GM06990 (cell line): ENCODE results near the gene SPRR2F.
"Not testable (repeated sequence)": the region's sequence is repeated elsewhere in the genome, so short reads cannot be mapped to it uniquely, and the experiment has no call there.

ENCODE experiments used
- DNase-seq: peaks from one replicate; pipeline ENCODE4 v3.0.0-alpha.2; 2011; ENCODE audit not compliant: insufficient read length; ENCODE audit errors: extremely low read depth
- H3K27me3 ChIP-seq: replicated peaks from 2 replicates; pipeline ENCODE4 v1.6.0; 2011; ENCODE audit warnings: low read length; ENCODE audit not compliant: control insufficient read depth, insufficient read depth
- H3K36me3 ChIP-seq: 2 replicates; pipeline ENCODE4 v1.5.1; 2011; ENCODE audit warnings: low read length; ENCODE audit not compliant: control insufficient read depth, insufficient read depth
- H3K4me3 ChIP-seq: replicated peaks from 2 replicates; pipeline ENCODE4 v1.5.1; 2011; ENCODE audit warnings: low read depth, mild to moderate bottlenecking, control low read depth, low read length
- CTCF ChIP-seq: IDR thresholded peaks from 2 replicates; pipeline ENCODE4 v1.5.1; 2011; ENCODE audit warnings: low read length, control low read depth, mild to moderate bottlenecking, inconsistent platforms; ENCODE audit not compliant: insufficient read depth, poor library complexity, severe bottlenecking

The SPRR2F gene

GRCh38 chr1:153133743-153134142 is 20.4 kb upstream of the SPRR2F start:
- no peak for TF ChIP-seq CTCF
- Histone ChIP-seq H3K27me3 (no peaks in the 10 kb centered on the region), H3K36me3 (no peaks in the 10 kb centered on the region), H3K4me3 (no peak overlapping the region)
- DNase-seq = no peak

GRCh38 chr1:153133267-153133666 is 20.0 kb upstream of the SPRR2F start:
- no peak for TF ChIP-seq CTCF
- no peak overlapping the region for H3K4me3 ChIP-seq
- no peaks in the 10 kb centered on the region for H3K36me3 ChIP-seq
- no peak for DNase-seq
- H3K27me3 ChIP-seq = no peaks in the 10 kb centered on the region

GRCh38 chr1:153128688-153129087 is 15.4 kb upstream of the SPRR2F start:
- DNase-seq, H3K36me3 ChIP-seq, H3K4me3 ChIP-seq, H3K27me3 ChIP-seq: not testable (repeated sequence)

- Histone ChIP-seq H3K4me3 (no peak overlapping the region), H3K27me3 (no peaks in the 10 kb centered on the region), H3K36me3 (no peaks in the 10 kb centered on the region)
- no peak for DNase-seq
- TF ChIP-seq CTCF = no peak
These were observed 14.0 kb upstream of the SPRR2F start for GRCh38 chr1:153127296-153127695.

GRCh38 chr1:153125536-153125935 is 12.2 kb upstream of the SPRR2F start:
- TF ChIP-seq CTCF = no peak
- no peak for DNase-seq
- Histone ChIP-seq H3K27me3 (no peaks in the 10 kb centered on the region), H3K4me3 (no peak overlapping the region), H3K36me3 (no peaks in the 10 kb centered on the region)

- H3K27me3 ChIP-seq, DNase-seq, H3K36me3 ChIP-seq, H3K4me3 ChIP-seq: not testable (repeated sequence)
These were observed 10.5 kb upstream of the SPRR2F start for GRCh38 chr1:153123793-153124192.

GRCh38 chr1:153122831-153123421 is 9.6 kb upstream of the SPRR2F start:
- Histone ChIP-seq H3K36me3 (no peaks in the 10 kb centered on the region), H3K27me3 (no peaks in the 10 kb centered on the region), H3K4me3 (no peak overlapping the region)
- DNase-seq = peak; percentile 12
- no peak for TF ChIP-seq CTCF
